PFSK-1 (cell line): ENCODE data around the gene MRM1.

ENCODE experiments used
- FOXP2 ChIP-seq: optimal IDR thresholded peaks from 2 replicates; pipeline ENCODE3; 2011; ENCODE audit warnings: borderline replicate concordance, control low read depth, inconsistent platforms; ENCODE audit not compliant: insufficient read depth; ENCODE audit errors: extremely low read length, extremely low read depth
- POLR2AphosphoS5 ChIP-seq: IDR thresholded peaks from 2 replicates; pipeline ENCODE4 v1.6.1; 2012; ENCODE audit warnings: low read depth, mild to moderate bottlenecking, control low read depth, low read length, moderate library complexity
- TF ChIP-seq, protein P1 (sequence below), 2 experiments: IDR thresholded peaks; 2 replicates each; pipeline versions ENCODE4 v1.6.1 to v1.8.0; 2011 to 2012; ENCODE audit warnings: low read depth in 2 of 2, low read length in 2 of 2, control low read depth in 1 of 2, inconsistent platforms in 1 of 2, mild to moderate bottlenecking in 1 of 2, moderate library complexity in 1 of 2; ENCODE audit not compliant: insufficient read depth in 1 of 2

DNA sequence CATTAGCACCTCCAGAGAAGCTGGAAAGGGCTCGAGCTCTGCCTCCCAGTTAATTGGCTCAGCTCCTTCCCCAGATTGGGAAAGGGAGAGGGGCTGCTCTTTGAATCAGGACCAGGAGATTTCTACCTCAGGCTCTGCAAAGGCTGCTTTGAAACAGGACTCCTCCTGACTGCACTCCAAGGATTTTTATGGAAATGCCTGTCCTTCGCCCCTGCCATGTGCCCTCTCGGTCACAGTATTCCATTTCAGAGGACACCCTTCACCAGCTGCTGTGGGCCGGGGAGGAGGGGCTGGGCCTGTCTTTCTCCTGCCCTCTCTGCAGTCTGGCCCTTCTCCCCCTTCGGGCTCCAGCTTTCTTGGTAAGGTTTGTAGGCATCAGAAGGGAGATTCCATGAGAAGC lies 13.6 kb downstream of the MRM1 start:
- TF ChIP-seq POLR2AphosphoS5 (no peak), FOXP2 (no peak)
- TF ChIP-seq, protein P1, sequence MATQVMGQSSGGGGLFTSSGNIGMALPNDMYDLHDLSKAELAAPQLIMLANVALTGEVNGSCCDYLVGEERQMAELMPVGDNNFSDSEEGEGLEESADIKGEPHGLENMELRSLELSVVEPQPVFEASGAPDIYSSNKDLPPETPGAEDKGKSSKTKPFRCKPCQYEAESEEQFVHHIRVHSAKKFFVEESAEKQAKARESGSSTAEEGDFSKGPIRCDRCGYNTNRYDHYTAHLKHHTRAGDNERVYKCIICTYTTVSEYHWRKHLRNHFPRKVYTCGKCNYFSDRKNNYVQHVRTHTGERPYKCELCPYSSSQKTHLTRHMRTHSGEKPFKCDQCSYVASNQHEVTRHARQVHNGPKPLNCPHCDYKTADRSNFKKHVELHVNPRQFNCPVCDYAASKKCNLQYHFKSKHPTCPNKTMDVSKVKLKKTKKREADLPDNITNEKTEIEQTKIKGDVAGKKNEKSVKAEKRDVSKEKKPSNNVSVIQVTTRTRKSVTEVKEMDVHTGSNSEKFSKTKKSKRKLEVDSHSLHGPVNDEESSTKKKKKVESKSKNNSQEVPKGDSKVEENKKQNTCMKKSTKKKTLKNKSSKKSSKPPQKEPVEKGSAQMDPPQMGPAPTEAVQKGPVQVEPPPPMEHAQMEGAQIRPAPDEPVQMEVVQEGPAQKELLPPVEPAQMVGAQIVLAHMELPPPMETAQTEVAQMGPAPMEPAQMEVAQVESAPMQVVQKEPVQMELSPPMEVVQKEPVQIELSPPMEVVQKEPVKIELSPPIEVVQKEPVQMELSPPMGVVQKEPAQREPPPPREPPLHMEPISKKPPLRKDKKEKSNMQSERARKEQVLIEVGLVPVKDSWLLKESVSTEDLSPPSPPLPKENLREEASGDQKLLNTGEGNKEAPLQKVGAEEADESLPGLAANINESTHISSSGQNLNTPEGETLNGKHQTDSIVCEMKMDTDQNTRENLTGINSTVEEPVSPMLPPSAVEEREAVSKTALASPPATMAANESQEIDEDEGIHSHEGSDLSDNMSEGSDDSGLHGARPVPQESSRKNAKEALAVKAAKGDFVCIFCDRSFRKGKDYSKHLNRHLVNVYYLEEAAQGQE (IDR thresholded peaks at IDR 0.05; ENCODE audit: insufficient read depth in 1 of 2, low read depth in 2 of 2, low read length in 2 of 2) = no peak
